WTC11 (cell line): ENCODE data around the gene MELK.
"Not testable (repeated sequence)": the region's sequence is repeated elsewhere in the genome, so short reads cannot be mapped to it uniquely, and the experiment has no call there.

Experiments
- AFF4 ChIP-seq: sonication (generic); formaldehyde crosslinking; IDR thresholded peaks from 2 replicates; pipeline ENCODE4 v1.8.1; 2023; ENCODE audit warnings: mild to moderate bottlenecking, missing genetic modification reagents, borderline replicate concordance
- CBFB ChIP-seq: sonication (generic); formaldehyde crosslinking; IDR thresholded peaks from 2 replicates; pipeline ENCODE4 v1.8.1; 2022; ENCODE audit warnings: mild to moderate bottlenecking, low read depth, missing genetic modification reagents
- CTCF ChIP-seq: fragments of 200-600 bp; IDR thresholded peaks from 2 replicates; pipeline ENCODE4 v1.8.0; 2022; ENCODE audit warnings: antibody characterized with exemption
- ELF4 ChIP-seq: sonication (generic); formaldehyde crosslinking; IDR thresholded peaks from 2 replicates; pipeline ENCODE4 v1.8.1; 2022; ENCODE audit warnings: low read depth, mild to moderate bottlenecking, moderate library complexity, missing genetic modification reagents
- GABPB1 ChIP-seq: sonication (generic); formaldehyde crosslinking; IDR thresholded peaks from 2 replicates; pipeline ENCODE4 v1.8.1; 2023; ENCODE audit warnings: mild to moderate bottlenecking, missing genetic modification reagents
- MLX ChIP-seq: sonication (generic); formaldehyde crosslinking; IDR thresholded peaks from 2 replicates; pipeline ENCODE4 v1.8.1; 2023; ENCODE audit warnings: mild to moderate bottlenecking, missing genetic modification reagents, moderate library complexity
- RELA ChIP-seq: sonication (generic); formaldehyde crosslinking; IDR thresholded peaks from 2 replicates; pipeline ENCODE4 v1.8.1; 2022; ENCODE audit warnings: missing genetic modification reagents, mild to moderate bottlenecking, borderline replicate concordance
- TEAD4 ChIP-seq: sonication (generic); formaldehyde crosslinking; IDR thresholded peaks from 2 replicates; pipeline ENCODE4 v1.8.0; 2022; ENCODE audit warnings: mild to moderate bottlenecking, missing genetic modification reagents
- USF2 ChIP-seq: sonication (generic); formaldehyde crosslinking; IDR thresholded peaks from 2 replicates; pipeline ENCODE4 v1.8.1; 2023; ENCODE audit warnings: mild to moderate bottlenecking, missing genetic modification reagents, moderate library complexity
- ZNF121 ChIP-seq: sonication (generic); formaldehyde crosslinking; IDR thresholded peaks from 2 replicates; pipeline ENCODE4 v1.8.0; 2023; ENCODE audit warnings: missing genetic modification reagents
- ZNF232 ChIP-seq: sonication (generic); formaldehyde crosslinking; IDR thresholded peaks from 2 replicates; pipeline ENCODE4 v1.8.0; 2022; ENCODE audit warnings: mild to moderate bottlenecking, missing genetic modification reagents
- ZNF416 ChIP-seq: fragments of 250-450 bp; sonication (Bioruptor Pico); IDR thresholded peaks from 2 replicates; pipeline ENCODE4 v1.9.0; 2021; ENCODE audit warnings: mild to moderate bottlenecking, inconsistent platforms
- TF ChIP-seq, protein P1 (sequence below): sonication (generic); formaldehyde crosslinking; IDR thresholded peaks from 2 replicates; pipeline ENCODE4 v1.8.1; 2022; ENCODE audit warnings: low read depth, missing genetic modification reagents, borderline replicate concordance
- TF ChIP-seq, protein P2 (sequence below): sonication (generic); formaldehyde crosslinking; IDR thresholded peaks from 2 replicates; pipeline ENCODE4 v1.8.0; 2022; ENCODE audit warnings: mild to moderate bottlenecking, missing genetic modification reagents

- TF ChIP-seq CTCF; ZNF232 (CRISPR knock-in tag); ELF4 (CRISPR knock-in tag); USF2 (CRISPR knock-in tag); MLX (CRISPR knock-in tag); RELA (CRISPR knock-in tag); TEAD4 (CRISPR knock-in tag); CBFB (CRISPR knock-in tag); ZNF121 (CRISPR knock-in tag); GABPB1 (CRISPR knock-in tag); AFF4 (CRISPR knock-in tag); ZNF416 (CRISPR knock-in tag): not testable (repeated sequence)
- TF ChIP-seq, protein P1, sequence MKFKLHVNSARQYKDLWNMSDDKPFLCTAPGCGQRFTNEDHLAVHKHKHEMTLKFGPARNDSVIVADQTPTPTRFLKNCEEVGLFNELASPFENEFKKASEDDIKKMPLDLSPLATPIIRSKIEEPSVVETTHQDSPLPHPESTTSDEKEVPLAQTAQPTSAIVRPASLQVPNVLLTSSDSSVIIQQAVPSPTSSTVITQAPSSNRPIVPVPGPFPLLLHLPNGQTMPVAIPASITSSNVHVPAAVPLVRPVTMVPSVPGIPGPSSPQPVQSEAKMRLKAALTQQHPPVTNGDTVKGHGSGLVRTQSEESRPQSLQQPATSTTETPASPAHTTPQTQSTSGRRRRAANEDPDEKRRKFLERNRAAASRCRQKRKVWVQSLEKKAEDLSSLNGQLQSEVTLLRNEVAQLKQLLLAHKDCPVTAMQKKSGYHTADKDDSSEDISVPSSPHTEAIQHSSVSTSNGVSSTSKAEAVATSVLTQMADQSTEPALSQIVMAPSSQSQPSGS (CRISPR knock-in tag): not testable (repeated sequence)
- TF ChIP-seq, protein P2, sequence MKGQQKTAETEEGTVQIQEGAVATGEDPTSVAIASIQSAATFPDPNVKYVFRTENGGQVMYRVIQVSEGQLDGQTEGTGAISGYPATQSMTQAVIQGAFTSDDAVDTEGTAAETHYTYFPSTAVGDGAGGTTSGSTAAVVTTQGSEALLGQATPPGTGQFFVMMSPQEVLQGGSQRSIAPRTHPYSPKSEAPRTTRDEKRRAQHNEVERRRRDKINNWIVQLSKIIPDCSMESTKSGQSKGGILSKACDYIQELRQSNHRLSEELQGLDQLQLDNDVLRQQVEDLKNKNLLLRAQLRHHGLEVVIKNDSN: not testable (repeated sequence)
Observed at GRCh38 chr9:36562801-36563200, 9.9 kb upstream of the MELK start.
